ENCODE data around the gene UBR2.
"Not testable (repeated sequence)": the region's sequence is repeated elsewhere in the genome, so short reads cannot be mapped to it uniquely, and the experiment has no call there.

- TF ChIP-seq CTCF, EP300, POLR2A (IDR thresholded peaks at IDR 0.05): not testable (repeated sequence)
Observed at GRCh38 chr6:42674368-42674767, 110.5 kb downstream of the UBR2 start.

Data from ovary (tissue), 3 donors.